Vagina (tissue), 2 donors: ENCODE measurements around the gene FRG2C. TPM values are rescaled to one million over a fixed set of nuclear protein-coding genes. Genes with fewer than 3 reads are reported as not detected.
"Not testable (repeated sequence)": the region's sequence is repeated elsewhere in the genome, so short reads cannot be mapped to it uniquely, and the experiment has no call there.

Source experiments
- DNase-seq, 2 donors: peaks; one replicate each; pipeline ENCODE4 v3.0.0-alpha.2; 2017; ENCODE audit errors: extremely low spot score in 2 of 2
- H3K27ac ChIP-seq: fragments of 200-600 bp; sonication (generic); one replicate; pipeline ENCODE4 v1.5.1; 2019
- H3K27me3 ChIP-seq: fragments of 200-600 bp; sonication (generic); one replicate; pipeline ENCODE4 v1.5.1; 2019
- H3K36me3 ChIP-seq, 2 donors: fragments of 200-600 bp; sonication (generic); one replicate each; pipeline ENCODE4 v1.5.1; 2017 to 2019
- H3K4me1 ChIP-seq: fragments of 200-600 bp; sonication (generic); one replicate; pipeline ENCODE4 v1.5.1; 2019
- H3K4me3 ChIP-seq, 2 donors: fragments of 200-600 bp; sonication (generic); 1 replicate in 1 of 2; 2 replicates in 1 of 2; pipeline ENCODE4 v1.5.1; 2016 to 2019
- H3K9me3 ChIP-seq: fragments of 200-600 bp; sonication (generic); one replicate; pipeline ENCODE4 v1.5.1; 2019
- POLR2A ChIP-seq, 2 donors: fragments of 450-650 bp; IDR thresholded peaks; one replicate each; pipeline ENCODE4 v1.6.1; 2017; ENCODE audit warnings: antibody characterized with exemption in 2 of 2, mild to moderate bottlenecking in 2 of 2, moderate library complexity in 2 of 2
- POLR2AphosphoS5 ChIP-seq, 2 donors: sonication (generic); formaldehyde crosslinking; IDR thresholded peaks; one replicate each; pipeline ENCODE4 v1.9.0; 2017; ENCODE audit warnings: antibody characterized with exemption in 2 of 2, mild to moderate bottlenecking in 2 of 2, low read depth in 1 of 2; ENCODE audit not compliant: insufficient read depth in 1 of 2
- intact Hi-C: fragments of 100-400 bp; cut with DNase I; formaldehyde crosslinking; loops from one replicate; pipeline ENCODE4 v1.15.1; 2023
- total RNA-seq: library from RNA; depleted of rRNA; stranded (reverse); fragments of >200 nt; gene quantifications from one replicate; pipeline ENCODE4 v1.2.3, GENCODE V29; 2016
- TF ChIP-seq, protein P1 (sequence below), 3 experiments: fragments of 450-650 bp in 2 of 3; fragments of 200-600 bp in 1 of 3; sonication (generic) in 1 of 3; IDR thresholded peaks; one replicate each; pipeline ENCODE4 v1.5.1; 2017 to 2019; ENCODE audit warnings: antibody characterized with exemption in 3 of 3, mild to moderate bottlenecking in 2 of 3, moderate library complexity in 2 of 3

Gene FRG2C
- total RNA-seq, result not detected

- H3K4me1 ChIP-seq, H3K27ac ChIP-seq, intact Hi-C loops, DNase-seq, H3K36me3 ChIP-seq, H3K4me3 ChIP-seq, H3K27me3 ChIP-seq, H3K9me3 ChIP-seq: not testable (repeated sequence)
Measured at GRCh38 chr3:75664028-75664427, at the start of gene FRG2C. TSS of gene FRG2C (plus strand) at chr3:75664328. CDS start at chr3:75664380, 52 bp downstream.

DNA sequence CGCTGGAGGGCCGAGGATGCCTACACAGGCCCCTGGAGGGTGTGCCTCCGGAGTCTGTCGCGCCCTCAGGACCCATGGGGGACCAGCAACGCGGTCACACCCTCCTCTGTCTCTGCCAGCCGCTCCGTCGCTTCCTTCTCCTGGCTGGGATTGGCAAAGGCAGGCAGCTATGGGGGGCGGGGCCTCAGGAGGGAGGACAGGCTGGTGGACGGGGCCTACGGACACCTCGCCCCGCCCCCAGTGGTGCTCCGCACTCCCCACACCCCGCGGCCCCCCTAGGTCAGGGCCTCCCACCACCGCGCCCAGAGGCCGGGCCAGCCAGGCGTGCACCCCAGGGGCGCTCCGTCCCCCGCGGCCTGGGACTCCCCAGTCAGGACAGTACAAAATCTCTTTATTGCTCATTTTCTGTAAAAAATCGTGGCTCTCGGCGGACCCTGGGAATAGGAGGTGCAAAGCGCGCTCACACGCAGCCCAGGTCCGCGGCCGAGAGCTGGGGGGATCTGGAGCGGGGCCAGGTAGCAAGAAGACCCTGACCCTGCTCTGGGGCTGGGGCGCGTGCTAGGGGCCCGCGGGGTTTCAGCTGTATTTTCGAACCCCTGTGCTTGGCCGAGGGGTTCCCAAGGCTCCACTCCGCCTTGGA, 45.3 kb upstream of the FRG2C start:
- intact Hi-C loops, H3K9me3 ChIP-seq, H3K27me3 ChIP-seq, H3K36me3 ChIP-seq, DNase-seq: not testable (repeated sequence)
- Histone ChIP-seq H3K27ac (peak overlapping the region; percentile 60), H3K4me1 (peaks cover 18% of the 10 kb centered on the region), H3K4me3 (peak overlapping the region; percentile 56 to 58)
- TF ChIP-seq POLR2AphosphoS5 (IDR thresholded peaks at IDR 0.05; ENCODE audit: insufficient read depth in 1 of 2, low read depth in 1 of 2), result peak in 1 of 2 donors; percentile 16

DNA sequence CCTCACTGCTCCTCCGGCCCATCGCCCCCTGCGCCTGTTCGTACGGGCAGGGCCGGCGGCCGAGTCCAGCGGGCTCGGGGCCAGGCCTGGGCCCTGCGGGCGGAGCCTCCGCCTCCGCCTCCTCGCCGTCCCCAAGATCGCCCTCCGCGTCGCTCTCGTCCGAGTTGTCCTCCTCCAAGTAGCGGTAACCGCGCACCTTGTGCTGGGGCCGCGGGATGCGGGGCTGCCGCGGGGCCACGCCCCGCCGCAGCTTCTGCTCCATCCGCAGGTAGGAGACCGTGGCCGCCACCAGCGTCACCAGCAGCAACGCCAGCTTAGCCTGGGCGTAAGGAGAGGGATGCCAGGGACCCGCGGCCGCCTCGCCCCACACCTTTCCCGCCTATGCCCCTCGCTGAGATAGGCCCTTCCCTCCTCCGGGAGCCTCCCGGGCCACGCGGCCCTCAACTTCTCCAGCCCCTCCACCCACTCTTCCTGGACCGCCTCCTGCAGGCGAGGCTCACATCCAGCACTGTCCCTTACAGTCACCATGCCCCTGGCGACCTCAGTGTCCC, 44.6 kb upstream of the FRG2C start:
- intact Hi-C loops, H3K36me3 ChIP-seq, DNase-seq, H3K9me3 ChIP-seq, H3K27me3 ChIP-seq: not testable (repeated sequence)
- Histone ChIP-seq H3K4me1 (peaks cover 18% of the 10 kb centered on the region), H3K4me3 (peak overlapping the region; percentile 56 to 58), H3K27ac (peak overlapping the region; percentile 60)

- H3K27ac ChIP-seq, H3K9me3 ChIP-seq, intact Hi-C loops, H3K36me3 ChIP-seq, DNase-seq, H3K4me3 ChIP-seq, H3K27me3 ChIP-seq: not testable (repeated sequence)
- H3K4me1 ChIP-seq, result peaks cover 18% of the 10 kb centered on the region
Measured at GRCh38 chr3:75621772-75622171, 42.4 kb upstream of the FRG2C start.

- H3K27ac ChIP-seq, H3K9me3 ChIP-seq, H3K36me3 ChIP-seq, H3K27me3 ChIP-seq, intact Hi-C loops, DNase-seq, H3K4me3 ChIP-seq: not testable (repeated sequence)
- H3K4me1 ChIP-seq, result peaks cover 14% of the 10 kb centered on the region
Measured at GRCh38 chr3:75623656-75624055, 40.5 kb upstream of the FRG2C start.

GRCh38 chr3:75630887-75631535, 33.1 kb upstream of the FRG2C start:
- H3K27ac ChIP-seq, H3K4me1 ChIP-seq, H3K27me3 ChIP-seq, DNase-seq, H3K9me3 ChIP-seq, H3K4me3 ChIP-seq, H3K36me3 ChIP-seq, intact Hi-C loops: not testable (repeated sequence)

DNA sequence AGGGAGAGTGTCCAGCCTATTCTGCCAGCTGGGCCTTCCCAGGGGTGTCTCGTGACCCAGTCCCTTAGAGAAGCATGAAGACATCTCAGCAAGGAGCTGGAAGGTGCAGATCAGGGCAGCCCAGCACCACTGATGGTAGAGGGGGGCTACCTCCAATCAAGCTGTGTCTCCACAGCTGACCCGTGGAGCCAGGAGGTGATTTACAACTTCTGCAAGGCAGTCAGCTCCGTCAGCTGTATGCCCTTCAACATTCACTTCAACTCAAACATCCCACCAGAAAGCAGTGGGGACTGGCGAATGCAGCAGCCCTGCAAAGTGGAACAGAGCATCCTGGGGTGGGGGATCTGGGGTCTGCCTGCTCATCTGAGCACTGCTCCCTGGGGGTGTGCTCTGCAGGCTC, 32.6 kb upstream of the FRG2C start:
- H3K27ac ChIP-seq, result no peak overlapping the region
- no peaks in the 10 kb centered on the region for H3K9me3 ChIP-seq
- intact Hi-C loops, result no loop called here
- no peak overlapping the region for H3K4me3 ChIP-seq
- H3K27me3 ChIP-seq, result no peaks in the 10 kb centered on the region
- peak in 1 of 2 donors; percentile 76 for DNase-seq
- TF ChIP-seq POLR2A (IDR thresholded peaks at IDR 0.05), result no peak
- no peak for TF ChIP-seq POLR2AphosphoS5 (IDR thresholded peaks at IDR 0.05; ENCODE audit: insufficient read depth in 1 of 2, low read depth in 1 of 2)
- TF ChIP-seq, protein P1, sequence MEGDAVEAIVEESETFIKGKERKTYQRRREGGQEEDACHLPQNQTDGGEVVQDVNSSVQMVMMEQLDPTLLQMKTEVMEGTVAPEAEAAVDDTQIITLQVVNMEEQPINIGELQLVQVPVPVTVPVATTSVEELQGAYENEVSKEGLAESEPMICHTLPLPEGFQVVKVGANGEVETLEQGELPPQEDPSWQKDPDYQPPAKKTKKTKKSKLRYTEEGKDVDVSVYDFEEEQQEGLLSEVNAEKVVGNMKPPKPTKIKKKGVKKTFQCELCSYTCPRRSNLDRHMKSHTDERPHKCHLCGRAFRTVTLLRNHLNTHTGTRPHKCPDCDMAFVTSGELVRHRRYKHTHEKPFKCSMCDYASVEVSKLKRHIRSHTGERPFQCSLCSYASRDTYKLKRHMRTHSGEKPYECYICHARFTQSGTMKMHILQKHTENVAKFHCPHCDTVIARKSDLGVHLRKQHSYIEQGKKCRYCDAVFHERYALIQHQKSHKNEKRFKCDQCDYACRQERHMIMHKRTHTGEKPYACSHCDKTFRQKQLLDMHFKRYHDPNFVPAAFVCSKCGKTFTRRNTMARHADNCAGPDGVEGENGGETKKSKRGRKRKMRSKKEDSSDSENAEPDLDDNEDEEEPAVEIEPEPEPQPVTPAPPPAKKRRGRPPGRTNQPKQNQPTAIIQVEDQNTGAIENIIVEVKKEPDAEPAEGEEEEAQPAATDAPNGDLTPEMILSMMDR (IDR thresholded peaks at IDR 0.05), result no peak
- H3K36me3 ChIP-seq, result no peaks in the 10 kb centered on the region
- no peaks in the 10 kb centered on the region for H3K4me1 ChIP-seq

GRCh38 chr3:75638947-75639346, 25.2 kb upstream of the FRG2C start:
- DNase-seq, H3K36me3 ChIP-seq, H3K9me3 ChIP-seq, H3K4me1 ChIP-seq, intact Hi-C loops, H3K27ac ChIP-seq, H3K27me3 ChIP-seq, H3K4me3 ChIP-seq: not testable (repeated sequence)
